Measurements from ENCODE around the gene TWSG1. TPM values are rescaled to one million over a fixed set of nuclear protein-coding genes. Genes with fewer than 3 reads are reported as not detected.

Gene TWSG1
- total RNA-seq, 1 donor from 2014 or later, result 60.2 TPM

GRCh38 chr18:9437672-9438071 is 103.1 kb downstream of the TWSG1 start:
- H3K4me3 Mint-ChIP-seq, result no peak overlapping the region
- peaks cover 29% of the 10 kb centered on the region for H3K4me1 Mint-ChIP-seq
- DNase-seq (ENCODE audit: low spot score in 2 of 2, unreplicated experiment in 2 of 2), result no peak
- H3K9me3 Mint-ChIP-seq, result no peaks in the 10 kb centered on the region
- no peaks in the 10 kb centered on the region for H3K27me3 Mint-ChIP-seq (ENCODE audit: low read depth)
- TF ChIP-seq, protein P1, sequence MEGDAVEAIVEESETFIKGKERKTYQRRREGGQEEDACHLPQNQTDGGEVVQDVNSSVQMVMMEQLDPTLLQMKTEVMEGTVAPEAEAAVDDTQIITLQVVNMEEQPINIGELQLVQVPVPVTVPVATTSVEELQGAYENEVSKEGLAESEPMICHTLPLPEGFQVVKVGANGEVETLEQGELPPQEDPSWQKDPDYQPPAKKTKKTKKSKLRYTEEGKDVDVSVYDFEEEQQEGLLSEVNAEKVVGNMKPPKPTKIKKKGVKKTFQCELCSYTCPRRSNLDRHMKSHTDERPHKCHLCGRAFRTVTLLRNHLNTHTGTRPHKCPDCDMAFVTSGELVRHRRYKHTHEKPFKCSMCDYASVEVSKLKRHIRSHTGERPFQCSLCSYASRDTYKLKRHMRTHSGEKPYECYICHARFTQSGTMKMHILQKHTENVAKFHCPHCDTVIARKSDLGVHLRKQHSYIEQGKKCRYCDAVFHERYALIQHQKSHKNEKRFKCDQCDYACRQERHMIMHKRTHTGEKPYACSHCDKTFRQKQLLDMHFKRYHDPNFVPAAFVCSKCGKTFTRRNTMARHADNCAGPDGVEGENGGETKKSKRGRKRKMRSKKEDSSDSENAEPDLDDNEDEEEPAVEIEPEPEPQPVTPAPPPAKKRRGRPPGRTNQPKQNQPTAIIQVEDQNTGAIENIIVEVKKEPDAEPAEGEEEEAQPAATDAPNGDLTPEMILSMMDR (IDR thresholded peaks at IDR 0.05; ENCODE audit: unreplicated experiment), result no peak
- H3K36me3 Mint-ChIP-seq, result no peaks in the 10 kb centered on the region
- H3K27ac Mint-ChIP-seq, result peak overlapping the region; percentile 92

DNA sequence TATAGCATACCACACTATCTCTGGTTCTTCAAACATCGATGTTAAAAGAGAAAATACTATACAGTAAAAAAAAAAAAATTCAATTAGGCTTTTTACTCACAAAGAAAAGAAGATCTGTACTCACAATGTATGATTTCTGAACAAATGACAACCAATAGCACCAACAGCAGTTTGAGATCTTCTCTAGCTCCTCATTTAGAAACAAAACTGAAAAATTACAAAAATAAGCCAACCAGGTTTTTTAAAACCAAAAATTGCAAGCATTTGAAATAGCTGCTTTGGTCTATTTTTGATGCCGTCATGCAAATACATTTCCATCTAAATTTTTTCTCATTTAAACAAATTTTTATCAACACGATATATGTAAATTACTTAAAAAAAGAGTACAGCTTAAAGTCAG is 106.5 kb downstream of the TWSG1 start:
- H3K9me3 Mint-ChIP-seq, result peaks cover 4% of the 10 kb centered on the region

GRCh38 chr18:9444549-9444948 is 110.0 kb downstream of the TWSG1 start:
- Mint-ChIP-seq H3K4me1 (no peaks in the 10 kb centered on the region), H3K4me3 (no peak overlapping the region), H3K36me3 (no peaks in the 10 kb centered on the region), H3K9me3 (peaks cover 17% of the 10 kb centered on the region), H3K27me3 (ENCODE audit: low read depth) (no peaks in the 10 kb centered on the region), H3K27ac (no peak overlapping the region)
- no peak for DNase-seq (ENCODE audit: low spot score in 2 of 2, unreplicated experiment in 2 of 2)
- TF ChIP-seq, protein P1 (IDR thresholded peaks at IDR 0.05; ENCODE audit: unreplicated experiment), result no peak

More for the DNA sequence above, 106.5 kb downstream of the TWSG1 start:
- Mint-ChIP-seq H3K36me3 (no peaks in the 10 kb centered on the region), H3K27ac (no peak overlapping the region), H3K4me1 (peaks cover 16% of the 10 kb centered on the region), H3K4me3 (no peak overlapping the region), H3K27me3 (ENCODE audit: low read depth) (no peaks in the 10 kb centered on the region)
- TF ChIP-seq, protein P1 (IDR thresholded peaks at IDR 0.05; ENCODE audit: unreplicated experiment), result no peak
- no peak for DNase-seq (ENCODE audit: low spot score in 2 of 2, unreplicated experiment in 2 of 2)

DNA sequence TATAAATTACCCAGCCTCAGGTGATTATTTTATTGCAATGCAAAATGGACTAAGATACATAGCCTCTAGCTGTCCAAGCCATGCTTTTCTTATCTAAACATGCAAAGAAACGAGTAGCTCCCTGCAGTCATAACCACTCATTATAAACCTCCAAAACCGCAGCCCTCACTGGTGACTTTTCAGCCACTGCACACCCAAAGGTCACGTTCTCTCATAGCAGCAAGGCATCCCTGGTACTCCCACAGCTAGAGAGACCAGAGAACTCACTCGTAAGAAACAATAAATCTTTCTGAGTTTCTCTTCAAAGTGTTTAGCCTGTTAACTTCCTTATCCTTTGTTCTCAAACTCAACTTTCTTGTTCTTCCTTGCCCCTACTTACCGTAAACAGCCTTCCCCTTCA is 112.3 kb downstream of the TWSG1 start:
- Mint-ChIP-seq H3K36me3 (no peaks in the 10 kb centered on the region), H3K27me3 (ENCODE audit: low read depth) (no peaks in the 10 kb centered on the region), H3K27ac (no peak overlapping the region), H3K9me3 (peaks cover 17% of the 10 kb centered on the region), H3K4me3 (no peak overlapping the region), H3K4me1 (peaks cover 3% of the 10 kb centered on the region)
- DNase-seq (ENCODE audit: low spot score in 2 of 2, unreplicated experiment in 2 of 2), result no peak
- TF ChIP-seq, protein P1 (IDR thresholded peaks at IDR 0.05; ENCODE audit: unreplicated experiment), result no peak

DNA sequence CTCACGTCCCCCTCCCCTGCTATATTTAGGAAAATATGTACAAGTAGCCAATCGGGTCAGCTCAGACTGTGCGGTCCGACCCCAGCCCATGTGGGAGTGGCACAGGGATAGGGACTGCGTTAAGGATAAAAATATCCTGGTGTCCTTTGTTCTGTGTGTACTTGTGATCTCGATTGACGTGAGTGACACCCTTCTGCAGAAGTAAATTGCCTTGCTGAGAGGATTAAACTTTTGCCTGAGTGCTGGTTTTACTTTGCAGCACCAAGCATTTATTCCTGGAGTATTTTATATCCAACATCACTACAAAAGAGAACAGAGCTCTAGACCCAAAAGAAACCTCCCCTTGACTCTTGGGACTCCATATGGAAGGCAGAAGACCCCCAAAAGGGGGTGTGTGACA is 112.8 kb downstream of the TWSG1 start:
- H3K27ac Mint-ChIP-seq, result no peak overlapping the region
- TF ChIP-seq, protein P1 (IDR thresholded peaks at IDR 0.05; ENCODE audit: unreplicated experiment), result no peak
- no peaks in the 10 kb centered on the region for H3K36me3 Mint-ChIP-seq
- no peak for DNase-seq (ENCODE audit: low spot score in 2 of 2, unreplicated experiment in 2 of 2)
- H3K9me3 Mint-ChIP-seq, result peaks cover 17% of the 10 kb centered on the region
- H3K4me3 Mint-ChIP-seq, result no peak overlapping the region
- H3K4me1 Mint-ChIP-seq, result peaks cover 3% of the 10 kb centered on the region
- H3K27me3 Mint-ChIP-seq (ENCODE audit: low read depth), result no peaks in the 10 kb centered on the region

Data from mesothelial cell of epicardium (in vitro differentiated cells).